ENCODE data around the gene DIP2C. TPM values are rescaled to one million over a fixed set of nuclear protein-coding genes. Genes with fewer than 3 reads are reported as not detected.

The DIP2C gene
- total RNA-seq, 4 donors from 2014 or later: 13.4 to 32.0 (median 18.4) TPM

- no peak for DNase-seq
- TF ChIP-seq EP300 (IDR thresholded peaks at IDR 0.05; ENCODE audit: low read depth): no peak
- H3K27ac ChIP-seq: no peak overlapping the region
- H3K4me3 ChIP-seq: no peak overlapping the region
- no peaks in the 10 kb centered on the region for H3K9me3 ChIP-seq
- in situ Hi-C loops (cut with MboI; ENCODE audit: low pct_ligation_motif_present in 1 of 4, low pct_unique_long_range_greater_than_20kb in 1 of 4, low sequenced_read_pairs in 3 of 4): no loop called here
- 60 to 85% methylated on average over 1 to 31 of the region's 31 CpGs for WGBS, 2 donors (ENCODE audit: low coverage in 1 of 2)
- H3K27me3 ChIP-seq: no peaks in the 10 kb centered on the region
- intact Hi-C loops (cut with DNase I; ENCODE audit: low total_unique reads): no loop called here
- peaks cover 0 to 10% (median 0%) of the 10 kb centered on the region in 4 donors for H3K36me3 ChIP-seq
- no peaks in the 10 kb centered on the region for H3K4me1 ChIP-seq
Observed at GRCh38 chr10:472241-472910, 217.1 kb downstream of the DIP2C start.

GRCh38 chr10:470339-471003 is 219.0 kb downstream of the DIP2C start:
- Histone ChIP-seq H3K36me3 (peaks cover 0 to 10% (median 0%) of the 10 kb centered on the region in 4 donors), H3K27me3 (no peaks in the 10 kb centered on the region), H3K9me3 (no peaks in the 10 kb centered on the region), H3K27ac (no peak overlapping the region), H3K4me1 (no peaks in the 10 kb centered on the region), H3K4me3 (no peak overlapping the region)
- intact Hi-C loops (cut with DNase I; ENCODE audit: low total_unique reads) (no loop called here), in situ Hi-C loops (cut with MboI; ENCODE audit: low pct_ligation_motif_present in 1 of 4, low pct_unique_long_range_greater_than_20kb in 1 of 4, low sequenced_read_pairs in 3 of 4) (no loop called here)
- TF ChIP-seq EP300 (IDR thresholded peaks at IDR 0.05; ENCODE audit: low read depth): no peak
- no peak for TF ChIP-seq CTCF (IDR thresholded peaks at IDR 0.05)
- TF ChIP-seq POLR2A (IDR thresholded peaks at IDR 0.05): no peak
- TF ChIP-seq POLR2AphosphoS5 (IDR thresholded peaks at IDR 0.05): no peak
- WGBS, 2 donors (ENCODE audit: low coverage in 1 of 2): 89 to 96% methylated on average over 8 to 20 of the region's 20 CpGs
- DNase-seq: no peak

GRCh38 chr10:469947-470338 is 219.5 kb downstream of the DIP2C start:
- intact Hi-C loops (cut with DNase I; ENCODE audit: low total_unique reads): no loop called here
- no peaks in the 10 kb centered on the region for H3K27me3 ChIP-seq
- WGBS, 2 donors (ENCODE audit: low coverage in 1 of 2): 86 to 88% methylated on average over 10 of the region's 10 CpGs
- no peak overlapping the region for H3K27ac ChIP-seq
- H3K9me3 ChIP-seq: no peaks in the 10 kb centered on the region
- in situ Hi-C loops (cut with MboI; ENCODE audit: low pct_ligation_motif_present in 1 of 4, low pct_unique_long_range_greater_than_20kb in 1 of 4, low sequenced_read_pairs in 3 of 4): no loop called here
- no peaks in the 10 kb centered on the region for H3K4me1 ChIP-seq
- TF ChIP-seq POLR2A (IDR thresholded peaks at IDR 0.05): no peak
- no peak for TF ChIP-seq EP300 (IDR thresholded peaks at IDR 0.05; ENCODE audit: low read depth)
- no peak for TF ChIP-seq POLR2AphosphoS5 (IDR thresholded peaks at IDR 0.05)
- no peak for TF ChIP-seq CTCF (IDR thresholded peaks at IDR 0.05)
- no peak overlapping the region for H3K4me3 ChIP-seq
- DNase-seq: no peak
- peaks cover 0 to 10% (median 0%) of the 10 kb centered on the region in 4 donors for H3K36me3 ChIP-seq

GRCh38 chr10:459743-460142 is 229.7 kb downstream of the DIP2C start:
- intact Hi-C loops (cut with DNase I; ENCODE audit: low total_unique reads) (no loop called here), in situ Hi-C loops (cut with MboI; ENCODE audit: low pct_ligation_motif_present in 1 of 4, low pct_unique_long_range_greater_than_20kb in 1 of 4, low sequenced_read_pairs in 3 of 4) (no loop called here)
- WGBS, 2 donors (ENCODE audit: low coverage in 1 of 2): 85% methylated on average over 12 of the region's 12 CpGs; no CpG with 5 or more reads in 1 of the 2 donors
- no peak for TF ChIP-seq EP300 (IDR thresholded peaks at IDR 0.05; ENCODE audit: low read depth)
- TF ChIP-seq POLR2AphosphoS5 (IDR thresholded peaks at IDR 0.05): no peak
- no peak for TF ChIP-seq POLR2A (IDR thresholded peaks at IDR 0.05)
- TF ChIP-seq CTCF (IDR thresholded peaks at IDR 0.05): no peak
- no peaks in the 10 kb centered on the region for H3K27me3 ChIP-seq
- no peaks in the 10 kb centered on the region for H3K36me3 ChIP-seq
- H3K27ac ChIP-seq: no peak overlapping the region
- no peak overlapping the region for H3K4me3 ChIP-seq
- no peaks in the 10 kb centered on the region for H3K9me3 ChIP-seq
- DNase-seq: no peak
- H3K4me1 ChIP-seq: peaks cover 0 to 9% (median 4%) of the 10 kb centered on the region in 4 donors

All from transverse colon (tissue), 4 donors.